ENCODE measurements around the gene CBFA2T3.

The CBFA2T3 gene

GRCh38 chr16:88939245-88939971, 37.6 kb downstream of the CBFA2T3 start:
- DNase-seq (no peak), ATAC-seq (ENCODE audit: insufficient read depth, low read depth) (no peak)
- no peak overlapping the region for H2AFZ ChIP-seq (ENCODE audit: low read depth, low read length)
- H3K9ac ChIP-seq (ENCODE audit: low read depth, low read length): no peak overlapping the region
- H3K4me3 ChIP-seq (ENCODE audit: low read depth in 1 of 2, low read length in 2 of 2): no peak overlapping the region
- no peak overlapping the region for H3K27ac ChIP-seq (ENCODE audit: low read length)
- peaks cover 42% of the 10 kb centered on the region for H4K20me1 ChIP-seq (ENCODE audit: insufficient read depth, low read length)
- no peaks in the 10 kb centered on the region for H3K9me3 ChIP-seq (ENCODE audit: insufficient read depth, low read length, severe bottlenecking)
- no peak for TF ChIP-seq EZH2 (IDR thresholded peaks at IDR 0.05; ENCODE audit: borderline replicate concordance, low read depth, low read length, severe bottlenecking)
- no peak for TF ChIP-seq CTCF (IDR thresholded peaks at IDR 0.05; ENCODE audit: borderline replicate concordance, extremely low read depth, low read length, poor library complexity, severe bottlenecking)
- H3K27me3 ChIP-seq (ENCODE audit: insufficient read depth, low read length, poor library complexity): peaks cover 47% of the 10 kb centered on the region
- H3K4me1 ChIP-seq (ENCODE audit: insufficient read depth, low read length): peaks cover 14% of the 10 kb centered on the region
- no peaks in the 10 kb centered on the region for H3K79me2 ChIP-seq (ENCODE audit: insufficient read depth, low read length)
- H3K36me3 ChIP-seq (ENCODE audit: insufficient read depth, low read length): no peaks in the 10 kb centered on the region
- H3K4me2 ChIP-seq (ENCODE audit: insufficient read depth, low read length): no peak overlapping the region

GRCh38 chr16:88938777-88939244, 38.2 kb downstream of the CBFA2T3 start:
- DNase-seq (no peak), ATAC-seq (ENCODE audit: insufficient read depth, low read depth) (no peak)
- Histone ChIP-seq H3K4me1 (ENCODE audit: insufficient read depth, low read length) (peaks cover 14% of the 10 kb centered on the region), H3K79me2 (ENCODE audit: insufficient read depth, low read length) (no peaks in the 10 kb centered on the region), H3K9me3 (ENCODE audit: insufficient read depth, low read length, severe bottlenecking) (no peaks in the 10 kb centered on the region), H3K27me3 (ENCODE audit: insufficient read depth, low read length, poor library complexity) (peaks cover 47% of the 10 kb centered on the region), H3K9ac (ENCODE audit: low read depth, low read length) (no peak overlapping the region), H4K20me1 (ENCODE audit: insufficient read depth, low read length) (peaks cover 42% of the 10 kb centered on the region), H3K36me3 (ENCODE audit: insufficient read depth, low read length) (no peaks in the 10 kb centered on the region), H2AFZ (ENCODE audit: low read depth, low read length) (no peak overlapping the region), H3K4me3 (ENCODE audit: low read depth in 1 of 2, low read length in 2 of 2) (no peak overlapping the region), H3K27ac (ENCODE audit: low read length) (no peak overlapping the region), H3K4me2 (ENCODE audit: insufficient read depth, low read length) (no peak overlapping the region)
- no peak for TF ChIP-seq CTCF (IDR thresholded peaks at IDR 0.05; ENCODE audit: borderline replicate concordance, extremely low read depth, low read length, poor library complexity, severe bottlenecking)
- no peak for TF ChIP-seq EZH2 (IDR thresholded peaks at IDR 0.05; ENCODE audit: borderline replicate concordance, low read depth, low read length, severe bottlenecking)

- Histone ChIP-seq H3K4me1 (ENCODE audit: insufficient read depth, low read length) (peaks cover 14% of the 10 kb centered on the region), H3K4me3 (ENCODE audit: low read depth in 1 of 2, low read length in 2 of 2) (no peak overlapping the region), H2AFZ (ENCODE audit: low read depth, low read length) (no peak overlapping the region), H3K79me2 (ENCODE audit: insufficient read depth, low read length) (no peaks in the 10 kb centered on the region), H3K27ac (ENCODE audit: low read length) (no peak overlapping the region), H3K4me2 (ENCODE audit: insufficient read depth, low read length) (no peak overlapping the region), H3K9me3 (ENCODE audit: insufficient read depth, low read length, severe bottlenecking) (no peaks in the 10 kb centered on the region), H3K9ac (ENCODE audit: low read depth, low read length) (no peak overlapping the region), H3K27me3 (ENCODE audit: insufficient read depth, low read length, poor library complexity) (peaks cover 42% of the 10 kb centered on the region), H4K20me1 (ENCODE audit: insufficient read depth, low read length) (peaks cover 42% of the 10 kb centered on the region), H3K36me3 (ENCODE audit: insufficient read depth, low read length) (no peaks in the 10 kb centered on the region)
- DNase-seq (no peak), ATAC-seq (ENCODE audit: insufficient read depth, low read depth) (no peak)
- TF ChIP-seq CTCF (IDR thresholded peaks at IDR 0.05; ENCODE audit: borderline replicate concordance, extremely low read depth, low read length, poor library complexity, severe bottlenecking) (no peak), EZH2 (IDR thresholded peaks at IDR 0.05; ENCODE audit: borderline replicate concordance, low read depth, low read length, severe bottlenecking) (no peak)
Observed at GRCh38 chr16:88938119-88938776, 38.8 kb downstream of the CBFA2T3 start.

Measured in DND-41 (cell line).